ENCODE data around the gene ZNF57.
"Not testable (repeated sequence)": the region's sequence is repeated elsewhere in the genome, so short reads cannot be mapped to it uniquely, and the experiment has no call there.

Gene ZNF57

GRCh38 chr19:2960120-2960519, 59.4 kb downstream of the ZNF57 start:
- H3K9me2 ChIP-seq (replicated peaks; ENCODE audit: insufficient read depth, low read length): no peaks in the 10 kb centered on the region
- H2AFZ ChIP-seq (ENCODE audit: low read depth, low read length, severe bottlenecking): no peak overlapping the region
- no peaks in the 10 kb centered on the region for H4K20me1 ChIP-seq (ENCODE audit: low read depth, low read length)
- no peak overlapping the region for H3K4me2 ChIP-seq (ENCODE audit: low read depth, low read length, poor library complexity, severe bottlenecking)
- H3F3A ChIP-seq (ENCODE audit: insufficient read depth): no peaks in the 10 kb centered on the region
- no peak overlapping the region for H3K9ac ChIP-seq (ENCODE audit: low read length)
- no peak overlapping the region for H3K27ac ChIP-seq (ENCODE audit: low read depth, low read length)
- no peaks in the 10 kb centered on the region for H3K36me3 ChIP-seq (ENCODE audit: low read length)
- TF ChIP-seq EZH2phosphoT487 (conservative IDR thresholded peaks at IDR 0.05; ENCODE audit: low read length): no peak
- TF ChIP-seq, protein P1, sequence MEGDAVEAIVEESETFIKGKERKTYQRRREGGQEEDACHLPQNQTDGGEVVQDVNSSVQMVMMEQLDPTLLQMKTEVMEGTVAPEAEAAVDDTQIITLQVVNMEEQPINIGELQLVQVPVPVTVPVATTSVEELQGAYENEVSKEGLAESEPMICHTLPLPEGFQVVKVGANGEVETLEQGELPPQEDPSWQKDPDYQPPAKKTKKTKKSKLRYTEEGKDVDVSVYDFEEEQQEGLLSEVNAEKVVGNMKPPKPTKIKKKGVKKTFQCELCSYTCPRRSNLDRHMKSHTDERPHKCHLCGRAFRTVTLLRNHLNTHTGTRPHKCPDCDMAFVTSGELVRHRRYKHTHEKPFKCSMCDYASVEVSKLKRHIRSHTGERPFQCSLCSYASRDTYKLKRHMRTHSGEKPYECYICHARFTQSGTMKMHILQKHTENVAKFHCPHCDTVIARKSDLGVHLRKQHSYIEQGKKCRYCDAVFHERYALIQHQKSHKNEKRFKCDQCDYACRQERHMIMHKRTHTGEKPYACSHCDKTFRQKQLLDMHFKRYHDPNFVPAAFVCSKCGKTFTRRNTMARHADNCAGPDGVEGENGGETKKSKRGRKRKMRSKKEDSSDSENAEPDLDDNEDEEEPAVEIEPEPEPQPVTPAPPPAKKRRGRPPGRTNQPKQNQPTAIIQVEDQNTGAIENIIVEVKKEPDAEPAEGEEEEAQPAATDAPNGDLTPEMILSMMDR (IDR thresholded peaks at IDR 0.05; ENCODE audit: insufficient read depth, low read length, poor library complexity, severe bottlenecking): no peak
- no peaks in the 10 kb centered on the region for H3K27me3 ChIP-seq (ENCODE audit: low read length)
- H3K79me2 ChIP-seq (ENCODE audit: insufficient read depth, low read length): no peaks in the 10 kb centered on the region
- no peaks in the 10 kb centered on the region for H3K9me3 ChIP-seq (ENCODE audit: insufficient read depth, low read length)
- no peak overlapping the region for H3K4me3 ChIP-seq (ENCODE audit: insufficient read depth, low read length, poor library complexity, severe bottlenecking)

GRCh38 chr19:2962018-2962670, 61.4 kb downstream of the ZNF57 start:
- no peaks in the 10 kb centered on the region for H3K9me2 ChIP-seq (replicated peaks; ENCODE audit: insufficient read depth, low read length)
- H3K27me3 ChIP-seq (ENCODE audit: low read length): no peaks in the 10 kb centered on the region
- no peaks in the 10 kb centered on the region for H3K79me2 ChIP-seq (ENCODE audit: insufficient read depth, low read length)
- H3K4me2 ChIP-seq (ENCODE audit: low read depth, low read length, poor library complexity, severe bottlenecking): no peak overlapping the region
- no peak overlapping the region for H3K4me3 ChIP-seq (ENCODE audit: insufficient read depth, low read length, poor library complexity, severe bottlenecking)
- H3K9me3 ChIP-seq (ENCODE audit: insufficient read depth, low read length): no peaks in the 10 kb centered on the region
- no peaks in the 10 kb centered on the region for H3K36me3 ChIP-seq (ENCODE audit: low read length)
- no peaks in the 10 kb centered on the region for H4K20me1 ChIP-seq (ENCODE audit: low read depth, low read length)
- no peak overlapping the region for H3K27ac ChIP-seq (ENCODE audit: low read depth, low read length)
- no peak overlapping the region for H3K9ac ChIP-seq (ENCODE audit: low read length)
- no peaks in the 10 kb centered on the region for H3F3A ChIP-seq (ENCODE audit: insufficient read depth)
- no peak overlapping the region for H2AFZ ChIP-seq (ENCODE audit: low read depth, low read length, severe bottlenecking)
- TF ChIP-seq, protein P1 (IDR thresholded peaks at IDR 0.05; ENCODE audit: insufficient read depth, low read length, poor library complexity, severe bottlenecking): peak; percentile 53
- TF ChIP-seq EZH2phosphoT487 (conservative IDR thresholded peaks at IDR 0.05; ENCODE audit: low read length): no peak

DNA sequence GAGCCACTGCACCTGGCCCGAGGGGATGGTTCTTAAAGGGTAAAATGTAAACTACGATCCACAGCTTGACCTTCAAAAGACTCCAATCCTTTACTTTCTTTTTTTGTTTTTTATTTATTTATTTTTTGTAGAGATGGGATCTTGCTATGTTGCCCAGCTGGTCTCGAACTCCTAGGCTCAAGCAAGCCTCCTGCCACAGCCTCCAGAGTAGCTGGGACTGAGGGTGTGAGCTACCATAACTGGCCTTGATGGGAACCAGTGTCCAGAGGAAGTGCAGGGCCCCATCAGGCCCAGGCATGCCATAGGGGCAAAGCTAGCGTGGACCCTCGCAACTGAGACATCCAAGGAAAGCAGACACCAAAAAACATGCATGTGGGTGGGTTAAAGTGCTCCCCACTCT, 62.4 kb downstream of the ZNF57 start:
- Histone ChIP-seq H3K4me2 (ENCODE audit: low read depth, low read length, poor library complexity, severe bottlenecking) (no peak overlapping the region), H3K9ac (ENCODE audit: low read length) (no peak overlapping the region), H3K79me2 (ENCODE audit: insufficient read depth, low read length) (no peaks in the 10 kb centered on the region), H4K20me1 (ENCODE audit: low read depth, low read length) (no peaks in the 10 kb centered on the region), H3K9me3 (ENCODE audit: insufficient read depth, low read length) (no peaks in the 10 kb centered on the region), H3K9me2 (replicated peaks; ENCODE audit: insufficient read depth, low read length) (no peaks in the 10 kb centered on the region), H3K36me3 (ENCODE audit: low read length) (no peaks in the 10 kb centered on the region), H2AFZ (ENCODE audit: low read depth, low read length, severe bottlenecking) (no peak overlapping the region), H3K4me3 (ENCODE audit: insufficient read depth, low read length, poor library complexity, severe bottlenecking) (no peak overlapping the region), H3K27me3 (ENCODE audit: low read length) (no peaks in the 10 kb centered on the region), H3F3A (ENCODE audit: insufficient read depth) (no peaks in the 10 kb centered on the region), H3K27ac (ENCODE audit: low read depth, low read length) (no peak overlapping the region)
- no peak for TF ChIP-seq EZH2phosphoT487 (conservative IDR thresholded peaks at IDR 0.05; ENCODE audit: low read length)
- TF ChIP-seq, protein P1 (IDR thresholded peaks at IDR 0.05; ENCODE audit: insufficient read depth, low read length, poor library complexity, severe bottlenecking): no peak

- H3K79me2 ChIP-seq (ENCODE audit: insufficient read depth, low read length); H3K27ac ChIP-seq (ENCODE audit: low read depth, low read length); H3K36me3 ChIP-seq (ENCODE audit: low read length); H3F3A ChIP-seq (ENCODE audit: insufficient read depth); H3K4me3 ChIP-seq (ENCODE audit: insufficient read depth, low read length, poor library complexity, severe bottlenecking); H3K9me2 ChIP-seq (replicated peaks; ENCODE audit: insufficient read depth, low read length); H3K9me3 ChIP-seq (ENCODE audit: insufficient read depth, low read length); H4K20me1 ChIP-seq (ENCODE audit: low read depth, low read length); H3K4me2 ChIP-seq (ENCODE audit: low read depth, low read length, poor library complexity, severe bottlenecking); H3K27me3 ChIP-seq (ENCODE audit: low read length); H2AFZ ChIP-seq (ENCODE audit: low read depth, low read length, severe bottlenecking); H3K9ac ChIP-seq (ENCODE audit: low read length): not testable (repeated sequence)
These were observed 62.9 kb downstream of the ZNF57 start for GRCh38 chr19:2963631-2964030.

Data from SU-DHL-6 (cell line).